HCT116 (cell line): Measurements from ENCODE around the gene SAXO2.

Experiments
- TF ChIP-seq, protein P1 (sequence below): IDR thresholded peaks from 2 replicates; pipeline ENCODE4 v1.6.1; 2012
- TF ChIP-seq, protein P2 (sequence below), 3 experiments: fragments of 200-600 bp in 1 of 3; sonication (generic) in 1 of 3; IDR thresholded peaks in 2 of 3; conservative IDR thresholded peaks in 1 of 3; 2 replicates each; pipeline ENCODE4 v1.5.1; 2012 to 2017; ENCODE audit warnings: low read depth in 2 of 3, low read length in 2 of 3, antibody characterized with exemption in 1 of 3, borderline replicate concordance in 1 of 3, control low read depth in 1 of 3, mild to moderate bottlenecking in 1 of 3, mixed read lengths in 1 of 3, mixed run types in 1 of 3, moderate library complexity in 1 of 3; ENCODE audit not compliant: insufficient read depth in 1 of 3

DNA sequence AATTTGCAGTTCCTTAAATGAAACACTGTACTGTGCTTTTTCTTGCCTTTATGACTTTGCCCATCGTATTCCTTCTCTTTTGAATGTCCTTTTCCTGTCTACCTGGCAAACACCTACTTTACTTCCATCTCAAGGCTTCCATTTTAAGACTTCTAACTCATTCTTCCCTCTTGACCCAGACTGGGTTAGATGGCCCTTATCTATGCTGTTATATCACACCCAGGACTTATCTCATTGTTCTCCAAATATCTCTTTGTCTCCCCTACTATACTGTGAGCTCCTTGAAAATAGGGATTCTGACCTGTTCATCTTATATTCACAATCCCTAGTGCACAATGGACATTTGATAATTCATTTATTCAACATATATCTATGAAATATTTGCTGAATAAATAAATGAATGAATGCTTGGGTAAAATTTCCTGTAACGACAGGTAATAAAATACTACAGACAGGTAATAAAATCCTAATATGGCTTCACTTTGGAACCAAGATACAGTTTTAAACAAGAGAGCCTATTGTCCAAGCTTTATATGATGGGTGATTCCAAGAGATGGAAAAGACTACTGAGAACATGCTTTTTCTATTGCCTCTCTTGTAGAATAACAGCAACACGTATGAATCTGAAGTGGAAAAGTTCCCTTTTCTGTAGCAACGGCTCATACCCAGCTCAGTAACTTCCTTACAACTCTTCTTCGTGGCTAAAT lies 22.8 kb upstream of the SAXO2 start:
- TF ChIP-seq, protein P1, sequence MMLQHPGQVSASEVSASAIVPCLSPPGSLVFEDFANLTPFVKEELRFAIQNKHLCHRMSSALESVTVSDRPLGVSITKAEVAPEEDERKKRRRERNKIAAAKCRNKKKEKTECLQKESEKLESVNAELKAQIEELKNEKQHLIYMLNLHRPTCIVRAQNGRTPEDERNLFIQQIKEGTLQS, result no peak
- TF ChIP-seq, protein P2, sequence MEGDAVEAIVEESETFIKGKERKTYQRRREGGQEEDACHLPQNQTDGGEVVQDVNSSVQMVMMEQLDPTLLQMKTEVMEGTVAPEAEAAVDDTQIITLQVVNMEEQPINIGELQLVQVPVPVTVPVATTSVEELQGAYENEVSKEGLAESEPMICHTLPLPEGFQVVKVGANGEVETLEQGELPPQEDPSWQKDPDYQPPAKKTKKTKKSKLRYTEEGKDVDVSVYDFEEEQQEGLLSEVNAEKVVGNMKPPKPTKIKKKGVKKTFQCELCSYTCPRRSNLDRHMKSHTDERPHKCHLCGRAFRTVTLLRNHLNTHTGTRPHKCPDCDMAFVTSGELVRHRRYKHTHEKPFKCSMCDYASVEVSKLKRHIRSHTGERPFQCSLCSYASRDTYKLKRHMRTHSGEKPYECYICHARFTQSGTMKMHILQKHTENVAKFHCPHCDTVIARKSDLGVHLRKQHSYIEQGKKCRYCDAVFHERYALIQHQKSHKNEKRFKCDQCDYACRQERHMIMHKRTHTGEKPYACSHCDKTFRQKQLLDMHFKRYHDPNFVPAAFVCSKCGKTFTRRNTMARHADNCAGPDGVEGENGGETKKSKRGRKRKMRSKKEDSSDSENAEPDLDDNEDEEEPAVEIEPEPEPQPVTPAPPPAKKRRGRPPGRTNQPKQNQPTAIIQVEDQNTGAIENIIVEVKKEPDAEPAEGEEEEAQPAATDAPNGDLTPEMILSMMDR (IDR thresholded peaks at IDR 0.05 in 2 of 3, conservative IDR thresholded peaks at IDR 0.05 in 1 of 3; ENCODE audit: borderline replicate concordance in 1 of 3, insufficient read depth in 1 of 3, low read depth in 2 of 3, low read length in 2 of 3), result no peak
